Panc1 (cell line): ENCODE data around the gene SLC9A9. TPM values are rescaled to one million over a fixed set of nuclear protein-coding genes. Genes with fewer than 3 reads are reported as not detected.

ENCODE experiments used
- ATAC-seq: fragments of 200-7000 bp; cut with Tn5 transposase; 2 replicates; pipeline ENCODE4 v1.9.1; 2020; ENCODE audit warnings: mild to moderate bottlenecking, moderate library complexity
- BruUV-seq: library from RNA; stranded (reverse); fragments of 400-500 nt; replicated peaks from 2 replicates; lab custom pipeline; 2021; lab: Mats Ljungman, UMichigan
- CTCF ChIA-PET: fragments of 300-600 bp; sonication (Branson Sonifier 250); formaldehyde crosslinking; loops from one replicate; lab custom pipeline; 2022; ENCODE audit warnings: antibody characterized with exemption; lab: Charles Lee
- POLR2A ChIA-PET: fragments of 300-600 bp; sonication (Branson Sonifier 250); formaldehyde crosslinking; loops from one replicate; lab custom pipeline; 2022; ENCODE audit warnings: antibody characterized with exemption; lab: Charles Lee
- DNase-seq: peaks from one replicate; pipeline ENCODE4 v3.0.0-alpha.2; 2010; ENCODE audit warnings: low read depth, low spot score
- H3K27ac ChIP-seq: 2 replicates; pipeline ENCODE4 v1.5.1; 2011; ENCODE audit warnings: mild to moderate bottlenecking, low read length, inconsistent platforms
- H3K27me3 ChIP-seq: fragments of 200-500 bp; sonication (Bioruptor generic); 2 replicates; pipeline ENCODE4 v1.6.0; 2014; ENCODE audit warnings: low read length, inconsistent platforms; ENCODE audit not compliant: control insufficient read depth, insufficient read depth
- H3K36me3 ChIP-seq: fragments of 200-500 bp; sonication (Bioruptor generic); 2 replicates; pipeline ENCODE4 v1.5.1; 2014; ENCODE audit warnings: inconsistent platforms, mild to moderate bottlenecking, low read length, moderate library complexity; ENCODE audit not compliant: control insufficient read depth, insufficient read depth
- H3K4me1 ChIP-seq: 2 replicates; pipeline ENCODE4 v1.5.1; 2011; ENCODE audit warnings: inconsistent platforms, mild to moderate bottlenecking, low read length, moderate library complexity; ENCODE audit not compliant: control insufficient read depth, insufficient read depth
- H3K4me3 ChIP-seq, 2 experiments: 2 replicates each; pipeline ENCODE4 v1.5.1; 2011 to 2012; ENCODE audit warnings: low read depth in 2 of 2, low read length in 2 of 2, mild to moderate bottlenecking in 2 of 2, inconsistent platforms in 1 of 2, moderate library complexity in 1 of 2
- H3K9me3 ChIP-seq: fragments of 200-500 bp; sonication (Bioruptor generic); 2 replicates; pipeline ENCODE4 v1.5.1; 2014; ENCODE audit warnings: low read depth, mild to moderate bottlenecking, inconsistent platforms, low read length, moderate library complexity; ENCODE audit not compliant: control insufficient read depth, insufficient read depth
- POLR2AphosphoS5 ChIP-seq: IDR thresholded peaks from 2 replicates; pipeline ENCODE4 v1.6.1; 2012; ENCODE audit warnings: mild to moderate bottlenecking, low read depth, low read length, moderate library complexity
- TCF7L2 ChIP-seq: IDR thresholded peaks from 2 replicates; pipeline ENCODE4 v1.6.1; 2011; ENCODE audit warnings: mild to moderate bottlenecking, low read depth, low read length, inconsistent platforms
- in situ Hi-C: cut with HindIII; loops from 2 replicates; pipeline ENCODE4 v1.10.0; 2016; ENCODE audit warnings: low sequenced_read_pairs, low pct_unique_long_range_greater_than_20kb
- intact Hi-C: fragments of 100-400 bp; cut with micrococcal nuclease; formaldehyde crosslinking; loops from one replicate; pipeline ENCODE4 v1.10.0; 2022; ENCODE audit not compliant: unreplicated experiment
- total RNA-seq: library from RNA; stranded (reverse); gene quantifications from one replicate; pipeline ENCODE4 v1.2.1, GENCODE V29; 2021; ENCODE audit not compliant: unreplicated experiment
- TF ChIP-seq, protein P1 (sequence below): fragments of 450-650 bp; IDR thresholded peaks from 2 replicates; pipeline ENCODE4 v1.5.1; 2017; ENCODE audit warnings: mild to moderate bottlenecking
- TF ChIP-seq, protein P2 (sequence below), 2 experiments: IDR thresholded peaks; 2 replicates each; pipeline ENCODE4 v1.6.1; 2011 to 2012; ENCODE audit warnings: low read depth in 2 of 2, control low read depth in 1 of 2, low read length in 1 of 2, mild to moderate bottlenecking in 1 of 2, moderate library complexity in 1 of 2; ENCODE audit not compliant: insufficient read depth in 1 of 2

Gene SLC9A9
- total RNA-seq, 1 experiment from 2014 or later, result not detected

- ChIA-PET POLR2A (no interaction called here), CTCF (no interaction called here)
- no TSS peak for BruUV-seq
- no peaks in the 10 kb centered on the region for H3K4me1 ChIP-seq
- H3K9me3 ChIP-seq, result no peaks in the 10 kb centered on the region
- no peak for TF ChIP-seq POLR2AphosphoS5
- TF ChIP-seq TCF7L2, result no peak
- H3K4me3 ChIP-seq, result no peak overlapping the region
- H3K27me3 ChIP-seq, result 0 out of 2 replicates have a peak, but pooled peaks cover 2% of the 10 kb centered on the region
- intact Hi-C loops (no loop called here), in situ Hi-C loops (no loop called here)
- no peaks in the 10 kb centered on the region for H3K36me3 ChIP-seq
- no peak overlapping the region for H3K27ac ChIP-seq
- ATAC-seq (no peak), DNase-seq (no peak)
Measured at GRCh38 chr3:143349455-143349854, 498.8 kb downstream of the SLC9A9 start.

GRCh38 chr3:143348486-143349327 lies 499.6 kb downstream of the SLC9A9 start:
- Histone ChIP-seq H3K36me3 (no peaks in the 10 kb centered on the region), H3K9me3 (no peaks in the 10 kb centered on the region), H3K27me3 (0 out of 2 replicates have a peak, but pooled peaks cover 2% of the 10 kb centered on the region), H3K27ac (no peak overlapping the region), H3K4me1 (no peaks in the 10 kb centered on the region), H3K4me3 (no peak overlapping the region)
- DNase-seq (no peak), ATAC-seq (no peak)
- intact Hi-C loops (no loop called here), in situ Hi-C loops (no loop called here)
- CTCF ChIA-PET, result interaction anchor here (0.6 kb wide), 1 partner anchor 149 kb away, joined by 4 read pairs; no protein-coding TSS in a partner anchor
- POLR2A ChIA-PET, result no interaction called here
- BruUV-seq, result no TSS peak
- TF ChIP-seq, protein P1, sequence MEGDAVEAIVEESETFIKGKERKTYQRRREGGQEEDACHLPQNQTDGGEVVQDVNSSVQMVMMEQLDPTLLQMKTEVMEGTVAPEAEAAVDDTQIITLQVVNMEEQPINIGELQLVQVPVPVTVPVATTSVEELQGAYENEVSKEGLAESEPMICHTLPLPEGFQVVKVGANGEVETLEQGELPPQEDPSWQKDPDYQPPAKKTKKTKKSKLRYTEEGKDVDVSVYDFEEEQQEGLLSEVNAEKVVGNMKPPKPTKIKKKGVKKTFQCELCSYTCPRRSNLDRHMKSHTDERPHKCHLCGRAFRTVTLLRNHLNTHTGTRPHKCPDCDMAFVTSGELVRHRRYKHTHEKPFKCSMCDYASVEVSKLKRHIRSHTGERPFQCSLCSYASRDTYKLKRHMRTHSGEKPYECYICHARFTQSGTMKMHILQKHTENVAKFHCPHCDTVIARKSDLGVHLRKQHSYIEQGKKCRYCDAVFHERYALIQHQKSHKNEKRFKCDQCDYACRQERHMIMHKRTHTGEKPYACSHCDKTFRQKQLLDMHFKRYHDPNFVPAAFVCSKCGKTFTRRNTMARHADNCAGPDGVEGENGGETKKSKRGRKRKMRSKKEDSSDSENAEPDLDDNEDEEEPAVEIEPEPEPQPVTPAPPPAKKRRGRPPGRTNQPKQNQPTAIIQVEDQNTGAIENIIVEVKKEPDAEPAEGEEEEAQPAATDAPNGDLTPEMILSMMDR, result peak; percentile 23
- no peak for TF ChIP-seq POLR2AphosphoS5
- TF ChIP-seq, protein P2, sequence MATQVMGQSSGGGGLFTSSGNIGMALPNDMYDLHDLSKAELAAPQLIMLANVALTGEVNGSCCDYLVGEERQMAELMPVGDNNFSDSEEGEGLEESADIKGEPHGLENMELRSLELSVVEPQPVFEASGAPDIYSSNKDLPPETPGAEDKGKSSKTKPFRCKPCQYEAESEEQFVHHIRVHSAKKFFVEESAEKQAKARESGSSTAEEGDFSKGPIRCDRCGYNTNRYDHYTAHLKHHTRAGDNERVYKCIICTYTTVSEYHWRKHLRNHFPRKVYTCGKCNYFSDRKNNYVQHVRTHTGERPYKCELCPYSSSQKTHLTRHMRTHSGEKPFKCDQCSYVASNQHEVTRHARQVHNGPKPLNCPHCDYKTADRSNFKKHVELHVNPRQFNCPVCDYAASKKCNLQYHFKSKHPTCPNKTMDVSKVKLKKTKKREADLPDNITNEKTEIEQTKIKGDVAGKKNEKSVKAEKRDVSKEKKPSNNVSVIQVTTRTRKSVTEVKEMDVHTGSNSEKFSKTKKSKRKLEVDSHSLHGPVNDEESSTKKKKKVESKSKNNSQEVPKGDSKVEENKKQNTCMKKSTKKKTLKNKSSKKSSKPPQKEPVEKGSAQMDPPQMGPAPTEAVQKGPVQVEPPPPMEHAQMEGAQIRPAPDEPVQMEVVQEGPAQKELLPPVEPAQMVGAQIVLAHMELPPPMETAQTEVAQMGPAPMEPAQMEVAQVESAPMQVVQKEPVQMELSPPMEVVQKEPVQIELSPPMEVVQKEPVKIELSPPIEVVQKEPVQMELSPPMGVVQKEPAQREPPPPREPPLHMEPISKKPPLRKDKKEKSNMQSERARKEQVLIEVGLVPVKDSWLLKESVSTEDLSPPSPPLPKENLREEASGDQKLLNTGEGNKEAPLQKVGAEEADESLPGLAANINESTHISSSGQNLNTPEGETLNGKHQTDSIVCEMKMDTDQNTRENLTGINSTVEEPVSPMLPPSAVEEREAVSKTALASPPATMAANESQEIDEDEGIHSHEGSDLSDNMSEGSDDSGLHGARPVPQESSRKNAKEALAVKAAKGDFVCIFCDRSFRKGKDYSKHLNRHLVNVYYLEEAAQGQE (IDR thresholded peaks at IDR 0.05; ENCODE audit: insufficient read depth in 1 of 2, low read depth in 2 of 2, low read length in 1 of 2), result no peak

GRCh38 chr3:143344516-143345165 lies 503.6 kb downstream of the SLC9A9 start:
- ATAC-seq (no peak), DNase-seq (no peak)
- CTCF ChIA-PET, result no interaction called here
- Histone ChIP-seq H3K27me3 (peaks cover 2% of the 10 kb centered on the region; the same call in 1 of the 2 replicates), H3K36me3 (no peaks in the 10 kb centered on the region), H3K9me3 (no peaks in the 10 kb centered on the region), H3K4me1 (no peaks in the 10 kb centered on the region), H3K27ac (no peak overlapping the region), H3K4me3 (no peak overlapping the region)
- POLR2A ChIA-PET, result no interaction called here
- no TSS peak for BruUV-seq
- intact Hi-C loops, result no loop called here
- in situ Hi-C loops, result no loop called here
- TF ChIP-seq, protein P1, result no peak
